Measurements from ENCODE around the gene TRIM33.
"Not testable (repeated sequence)": the region's sequence is repeated elsewhere in the genome, so short reads cannot be mapped to it uniquely, and the experiment has no call there.

The TRIM33 gene

GRCh38 chr1:114509596-114510273 lies 1.3 kb downstream of the TRIM33 start:
- no peak for DNase-seq

GRCh38 chr1:114508386-114508898 lies 2.6 kb downstream of the TRIM33 start:
- DNase-seq: no peak

GRCh38 chr1:114507513-114507912 lies 3.5 kb downstream of the TRIM33 start:
- no peak for DNase-seq

DNA sequence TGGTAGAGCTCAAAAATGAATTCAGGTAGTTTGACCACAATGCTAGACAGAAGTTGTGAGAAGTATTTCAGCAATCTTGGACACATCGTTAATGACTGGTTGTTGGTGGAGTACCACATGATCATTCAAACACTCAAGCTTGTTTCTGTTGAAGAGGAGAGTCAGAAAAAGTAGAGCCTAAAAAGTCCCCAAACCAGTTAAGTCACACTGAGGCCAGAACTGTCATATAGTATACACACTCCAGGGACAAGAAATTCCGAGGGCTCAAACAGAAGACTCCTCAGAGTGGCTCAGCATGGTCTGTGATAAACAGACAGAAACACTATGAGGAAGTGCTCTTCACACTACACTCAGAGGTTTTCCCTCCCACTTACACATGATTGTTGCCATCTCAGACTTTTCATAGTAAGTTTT lies 5.8 kb downstream of the TRIM33 start:
- no peak for DNase-seq

DNA sequence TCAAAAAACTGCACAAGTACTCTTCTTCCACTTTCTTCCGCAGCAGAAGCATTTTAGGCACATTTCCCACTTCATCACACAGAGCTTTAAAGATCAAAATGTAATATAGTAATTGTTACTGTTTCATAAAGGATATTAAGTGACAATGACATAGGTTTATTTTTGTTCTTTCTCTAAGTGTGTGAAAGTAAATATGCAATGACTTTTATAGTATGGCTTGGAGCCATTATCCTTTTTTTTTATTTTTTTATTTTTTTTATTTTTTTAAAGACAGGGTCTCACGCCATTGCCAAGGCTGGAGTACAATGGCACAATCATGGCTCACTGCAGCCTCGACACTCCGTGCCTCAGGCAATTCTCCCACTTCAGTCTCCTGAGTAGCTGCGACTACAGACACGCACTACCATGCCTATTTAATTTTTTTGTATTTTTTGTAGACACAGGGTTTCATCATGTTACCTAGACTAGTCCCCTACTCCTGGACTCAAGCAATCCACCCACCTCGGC lies 7.0 kb downstream of the TRIM33 start:
- DNase-seq: no peak

GRCh38 chr1:114502080-114502479 lies 8.9 kb downstream of the TRIM33 start:
- DNase-seq: no peak

DNA sequence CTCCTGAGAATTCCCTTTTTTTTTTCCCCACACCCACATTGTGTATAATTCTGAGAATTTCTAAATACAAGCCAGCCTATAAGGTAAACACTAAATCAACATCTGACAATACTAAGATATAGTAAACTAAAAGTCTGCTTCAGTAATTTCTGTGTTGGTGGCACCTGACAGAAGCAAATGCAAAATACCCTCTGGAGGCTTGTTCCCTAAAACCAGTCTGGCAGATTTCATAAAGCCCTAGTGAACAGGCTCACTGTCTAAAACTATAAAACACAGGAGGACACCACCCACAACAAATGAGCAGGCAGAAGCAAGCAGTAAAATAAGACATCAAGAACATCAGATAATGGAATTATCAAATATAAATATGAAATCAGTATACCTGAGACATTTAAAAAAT lies 11.5 kb downstream of the TRIM33 start:
- no peak for DNase-seq

- DNase-seq: no peak
These were observed 14.9 kb downstream of the TRIM33 start for GRCh38 chr1:114496089-114496488.

GRCh38 chr1:114495486-114495885 lies 15.5 kb downstream of the TRIM33 start:
- no peak for DNase-seq

GRCh38 chr1:114492978-114493377 lies 18.0 kb downstream of the TRIM33 start:
- no peak for DNase-seq

GRCh38 chr1:114490274-114490693 lies 20.7 kb downstream of the TRIM33 start:
- no peak for DNase-seq

DNA sequence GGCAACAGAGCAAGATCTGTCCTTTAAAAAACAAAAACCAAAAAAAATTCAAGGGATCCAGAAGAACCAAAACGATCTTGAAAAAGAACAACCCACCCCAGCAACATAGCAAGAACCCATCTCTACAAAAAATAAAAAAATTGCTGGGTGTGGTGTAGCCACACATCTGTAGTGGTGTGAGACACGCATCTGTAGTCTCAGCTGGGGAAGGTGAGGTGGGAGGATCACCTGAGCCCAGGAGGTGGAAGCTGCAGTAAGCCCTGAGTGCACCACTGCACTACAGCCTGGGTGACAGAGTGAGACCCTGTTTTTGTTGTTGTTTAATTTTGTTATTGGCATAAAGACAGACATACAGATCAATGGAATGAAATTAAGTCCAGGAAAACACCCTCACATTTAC lies 22.3 kb downstream of the TRIM33 start:
- no peak for DNase-seq

DNA sequence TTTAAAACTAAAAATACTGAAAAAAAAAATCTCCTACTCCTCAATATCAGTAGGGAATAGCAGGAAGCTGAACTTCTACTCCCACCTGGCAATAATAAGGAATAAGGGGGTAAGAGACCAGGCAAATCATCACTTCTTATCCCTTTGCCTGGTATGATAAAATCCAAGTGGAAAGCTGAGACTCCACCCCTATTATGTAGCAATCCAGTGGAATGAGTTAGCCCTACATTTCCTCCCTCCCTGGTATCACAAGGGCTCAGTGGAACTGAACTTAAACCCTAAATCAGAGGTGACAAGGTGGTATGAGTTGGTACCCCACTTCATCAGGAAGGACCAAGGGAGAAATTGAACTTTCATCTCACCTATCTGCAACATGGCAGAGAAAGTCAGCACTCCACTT lies 25.7 kb downstream of the TRIM33 start:
- no peak for DNase-seq

- no peak for DNase-seq
These were observed 28.4 kb downstream of the TRIM33 start for GRCh38 chr1:114482585-114482984.

DNA sequence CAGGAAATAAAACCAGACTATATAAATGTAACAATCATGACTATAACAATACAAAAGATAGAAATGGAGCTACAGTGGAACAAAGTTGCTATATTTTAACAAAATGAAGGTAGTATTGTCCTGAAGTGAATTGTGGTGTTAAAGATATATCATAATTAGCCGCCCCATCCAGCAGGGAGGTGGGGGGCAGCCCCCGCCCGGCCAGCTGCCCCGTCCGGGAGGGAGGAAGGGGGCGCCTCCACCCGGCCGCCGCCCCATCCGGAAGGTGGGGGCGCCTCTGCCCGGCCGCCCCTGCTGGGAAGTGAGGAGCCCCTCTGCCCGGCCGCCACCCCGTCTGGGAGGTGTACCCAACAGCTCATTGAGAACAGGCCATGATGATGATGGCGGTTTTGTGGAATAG lies 31.4 kb downstream of the TRIM33 start:
- DNase-seq: not testable (repeated sequence)

DNA sequence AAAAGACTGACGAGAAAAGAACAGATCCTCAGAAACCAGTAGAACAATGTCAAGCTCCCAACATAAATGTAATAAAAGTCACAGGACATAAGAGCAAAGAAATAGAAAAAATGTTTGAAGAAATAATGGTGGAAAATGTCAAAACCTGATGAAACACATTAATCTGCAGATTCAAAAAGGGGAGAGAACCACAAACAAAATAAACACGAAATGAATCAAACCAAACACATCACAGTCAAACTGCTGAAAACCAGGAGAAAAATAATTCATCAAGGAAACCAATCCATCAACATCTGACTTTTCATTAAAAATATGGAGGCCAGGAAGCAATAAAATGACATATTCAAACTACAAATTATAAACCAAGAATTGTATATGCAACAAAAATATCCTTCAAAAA lies 31.9 kb downstream of the TRIM33 start:
- no peak for DNase-seq

- no peak for DNase-seq
These were observed 37.2 kb downstream of the TRIM33 start for GRCh38 chr1:114473796-114474195.

GRCh38 chr1:114472408-114472807 lies 38.6 kb downstream of the TRIM33 start:
- DNase-seq: no peak

DNA sequence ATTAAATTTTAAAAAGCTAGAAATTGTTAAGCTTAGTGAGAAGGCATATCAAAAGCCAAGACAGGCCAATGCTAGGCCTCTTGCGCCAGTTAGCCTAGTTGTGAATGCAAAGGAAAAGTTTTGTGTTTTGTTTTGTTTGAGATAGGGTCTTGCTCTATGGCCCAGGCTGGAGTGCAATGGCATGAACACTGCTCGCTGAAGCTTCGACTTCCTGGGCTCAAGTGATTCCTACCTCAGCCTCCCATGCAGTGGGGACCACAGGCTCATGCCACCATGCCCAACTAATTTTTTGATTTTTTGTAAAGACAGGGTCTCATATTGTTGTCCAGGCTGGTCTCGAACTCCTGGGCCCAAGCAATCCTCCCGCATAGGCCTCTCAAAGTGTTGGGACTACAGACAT lies 40.3 kb downstream of the TRIM33 start:
- DNase-seq: no peak

DNA sequence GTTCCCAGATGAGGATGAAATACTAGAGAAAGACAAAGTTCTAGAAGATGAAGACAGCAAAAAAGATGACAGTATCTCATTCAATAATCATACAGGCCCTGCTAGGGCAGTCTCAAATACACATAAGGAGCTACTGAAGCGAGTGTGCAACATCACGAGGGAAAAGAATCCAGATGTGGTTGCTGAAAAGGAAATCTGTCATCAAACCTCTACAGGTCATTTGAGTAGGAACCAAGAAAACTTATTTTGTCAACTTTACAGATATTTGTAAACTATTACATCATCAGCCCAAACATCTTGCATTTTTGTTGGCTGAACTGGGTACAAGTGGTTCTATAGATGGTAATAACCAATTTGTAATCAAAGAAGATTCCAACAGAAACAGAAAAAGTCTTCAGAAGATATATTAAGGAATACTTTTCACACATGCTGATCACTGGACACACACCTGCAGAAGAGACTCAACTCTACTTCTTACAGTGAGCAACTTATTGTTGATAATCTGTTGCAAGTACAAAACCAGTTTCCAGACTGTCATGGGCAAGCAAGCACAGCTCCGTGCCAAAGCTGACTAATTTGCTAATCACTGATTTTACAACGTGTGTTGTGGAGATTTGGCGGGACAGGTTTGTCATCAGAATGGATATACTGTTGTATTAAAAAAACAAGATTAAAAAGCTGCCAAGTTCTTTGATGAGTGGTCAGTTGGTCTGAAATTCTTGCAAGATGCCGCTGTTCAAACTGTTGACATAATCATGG lies 42.1 kb downstream of the TRIM33 start:
- no peak for DNase-seq

DNA sequence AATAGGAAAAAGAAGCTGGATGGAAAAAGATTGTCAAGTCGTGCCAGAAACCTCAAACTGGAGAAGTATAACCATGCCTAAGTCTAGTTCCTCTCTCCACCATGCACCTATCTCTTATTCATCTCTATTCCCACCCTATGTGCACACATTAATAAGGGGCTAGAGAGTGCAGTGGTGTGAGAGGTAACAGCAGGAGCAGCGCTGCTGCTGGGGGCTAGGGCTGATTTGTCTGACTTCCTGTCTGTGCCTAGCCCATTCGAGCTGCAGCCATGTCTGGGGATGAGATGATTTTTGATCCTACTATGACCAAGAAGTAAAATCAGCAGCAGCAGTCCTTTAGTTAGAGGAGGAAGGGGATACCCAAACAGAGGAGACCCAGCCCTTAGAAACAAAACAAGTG lies 43.0 kb downstream of the TRIM33 start:
- DNase-seq: no peak

DNA sequence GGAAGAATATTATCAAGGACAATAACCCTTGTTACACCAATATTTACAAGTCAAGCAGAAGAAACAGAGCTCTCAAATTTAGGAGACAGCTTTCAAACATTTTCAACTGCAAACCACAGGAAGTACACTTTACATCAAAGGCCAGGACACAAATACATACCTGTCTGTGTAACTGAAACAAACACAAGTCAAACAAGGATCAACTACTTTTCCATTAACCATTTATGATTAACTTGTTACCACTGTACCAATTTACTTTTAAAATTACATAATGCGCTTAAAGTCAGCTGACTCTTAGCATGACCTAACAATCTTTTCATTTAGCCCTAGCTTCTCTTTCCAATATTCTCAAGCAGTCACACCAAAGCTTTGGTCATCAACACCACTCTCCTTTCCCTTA lies 43.5 kb downstream of the TRIM33 start:
- no peak for DNase-seq

- no peak for DNase-seq
These were observed 44.5 kb downstream of the TRIM33 start for GRCh38 chr1:114466334-114467014.

DNA sequence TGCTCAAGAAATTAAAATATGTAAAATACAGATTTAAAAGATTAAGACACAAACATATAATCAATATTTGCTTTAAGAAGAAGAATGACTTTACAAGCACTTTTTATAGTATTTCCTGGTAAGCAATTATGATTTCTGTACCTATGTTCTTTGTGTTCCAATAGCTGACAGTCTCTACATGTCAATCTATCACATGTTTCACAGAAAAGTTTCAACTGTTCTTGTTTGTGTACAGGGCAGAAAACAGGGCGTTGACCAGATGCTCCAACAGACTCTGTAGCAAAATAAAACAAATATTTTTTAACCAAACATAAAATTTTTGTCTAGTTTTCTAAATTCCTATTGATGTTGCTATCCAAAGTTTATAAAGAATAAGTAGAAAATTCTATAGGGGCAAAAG lies 48.0 kb downstream of the TRIM33 start:
- DNase-seq: no peak
